Esophagus squamous epithelium (tissue), 5 donors: Measurements from ENCODE around the gene EIF1. TPM values are rescaled to one million over a fixed set of nuclear protein-coding genes. Genes with fewer than 3 reads are reported as not detected.

Experiments
- DNase-seq: peaks from one replicate; lab custom pipeline; 2025; lab: John Stamatoyannopoulos, UW
- H3K27ac ChIP-seq, 4 donors: fragments of 200-600 bp; sonication (generic); one replicate each; pipeline ENCODE4 v1.5.1; 2016 to 2019; ENCODE audit warnings: mild to moderate bottlenecking in 1 of 4
- H3K27me3 ChIP-seq, 4 donors: fragments of 200-600 bp; sonication (generic); 1 replicate in 3 of 4; 2 replicates in 1 of 4; pipeline versions ENCODE4 v1.5.1 to v1.6.0; 2017 to 2021; ENCODE audit warnings: antibody characterized with exemption in 1 of 4
- H3K36me3 ChIP-seq, 3 donors: fragments of 200-600 bp; sonication (generic); one replicate each; pipeline ENCODE4 v1.5.1; 2016 to 2019
- H3K4me1 ChIP-seq, 3 donors: fragments of 200-600 bp; sonication (generic); one replicate each; pipeline ENCODE4 v1.5.1; 2017 to 2019
- H3K4me3 ChIP-seq, 4 donors: fragments of 200-600 bp; sonication (generic); 1 replicate in 3 of 4; 2 replicates in 1 of 4; pipeline ENCODE4 v1.5.1; 2016 to 2019; ENCODE audit warnings: mild to moderate bottlenecking in 2 of 4, moderate library complexity in 1 of 4
- H3K9me3 ChIP-seq, 3 donors: fragments of 200-600 bp; sonication (generic); one replicate each; pipeline ENCODE4 v1.5.1; 2016 to 2019
- POLR2A ChIP-seq, 4 donors: fragments of 450-650 bp; IDR thresholded peaks; one replicate each; pipeline ENCODE4 v1.6.1; 2017; ENCODE audit warnings: antibody characterized with exemption in 4 of 4, mild to moderate bottlenecking in 4 of 4, moderate library complexity in 3 of 4
- WGBS, 2 donors: methylation state at CpG; one replicate each; pipeline ENCODE4 v1.1.5; 2018; 5-methylcytosine and 5-hydroxymethylcytosine counted together
- intact Hi-C: fragments of 100-400 bp; cut with DNase I; formaldehyde crosslinking; loops from one replicate; pipeline ENCODE4 v1.15.0; 2022
- total RNA-seq, 4 donors: library from RNA; depleted of rRNA; stranded (reverse); fragments of >200 nt; gene quantifications; one replicate each; pipeline ENCODE4 v1.1.0, GENCODE V29; 2016
- TF ChIP-seq, protein P1 (sequence below), 6 experiments: fragments of 450-650 bp in 4 of 6; fragments of 200-600 bp in 2 of 6; sonication (generic) in 2 of 6; IDR thresholded peaks; one replicate each; pipeline ENCODE4 v1.5.1; 2016 to 2019; ENCODE audit warnings: antibody characterized with exemption in 6 of 6, mild to moderate bottlenecking in 4 of 6, moderate library complexity in 4 of 6
- donor health status: DM: yes; HTN: yes; CAD: no.

Gene EIF1
- total RNA-seq, 4 donors from 2014 or later: 96.5 to 311 (median 223) TPM

DNA sequence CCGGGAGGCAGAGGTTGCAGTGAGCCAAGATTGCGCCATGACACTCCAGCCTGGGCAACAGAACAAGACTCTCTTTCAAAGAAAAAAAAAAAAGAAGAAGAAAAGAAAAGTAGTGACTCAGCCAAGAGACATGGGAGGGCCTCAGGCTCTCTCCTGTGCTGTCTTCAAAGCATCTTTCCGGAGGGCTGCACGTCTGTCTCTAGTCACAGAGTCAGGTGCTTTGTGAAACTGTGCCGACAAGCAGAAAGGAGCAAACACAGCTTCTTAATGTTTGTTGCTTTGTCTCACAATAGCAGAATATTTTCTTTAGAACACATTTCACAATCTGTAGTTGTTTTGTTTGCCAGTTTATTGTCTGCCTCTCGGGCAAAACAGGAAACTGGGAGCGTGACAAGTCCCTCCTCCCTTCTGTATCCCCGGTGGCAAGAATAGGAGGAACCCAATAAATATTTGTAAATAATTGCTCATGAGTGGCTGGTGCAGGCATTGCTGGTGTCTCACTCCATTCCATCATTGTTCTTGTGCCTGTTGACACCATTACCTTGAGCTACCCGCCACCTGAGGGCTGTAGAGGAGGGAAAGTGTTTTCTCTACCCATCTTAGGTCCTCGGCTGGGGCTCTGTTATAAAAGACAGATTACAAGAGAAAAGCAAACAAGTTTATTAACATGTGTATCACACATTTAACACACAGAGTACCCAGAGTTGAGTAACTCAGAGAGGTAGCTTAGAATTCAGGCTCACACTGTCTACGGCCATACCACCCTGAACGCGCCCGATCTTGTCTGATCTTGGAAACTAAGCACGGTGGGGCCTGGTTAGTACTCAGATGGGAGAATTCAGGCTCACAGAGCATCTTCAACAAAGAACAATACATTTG, 29.0 kb downstream of the EIF1 start:
- no peak for TF ChIP-seq POLR2A (IDR thresholded peaks at IDR 0.05)
- TF ChIP-seq, protein P1, sequence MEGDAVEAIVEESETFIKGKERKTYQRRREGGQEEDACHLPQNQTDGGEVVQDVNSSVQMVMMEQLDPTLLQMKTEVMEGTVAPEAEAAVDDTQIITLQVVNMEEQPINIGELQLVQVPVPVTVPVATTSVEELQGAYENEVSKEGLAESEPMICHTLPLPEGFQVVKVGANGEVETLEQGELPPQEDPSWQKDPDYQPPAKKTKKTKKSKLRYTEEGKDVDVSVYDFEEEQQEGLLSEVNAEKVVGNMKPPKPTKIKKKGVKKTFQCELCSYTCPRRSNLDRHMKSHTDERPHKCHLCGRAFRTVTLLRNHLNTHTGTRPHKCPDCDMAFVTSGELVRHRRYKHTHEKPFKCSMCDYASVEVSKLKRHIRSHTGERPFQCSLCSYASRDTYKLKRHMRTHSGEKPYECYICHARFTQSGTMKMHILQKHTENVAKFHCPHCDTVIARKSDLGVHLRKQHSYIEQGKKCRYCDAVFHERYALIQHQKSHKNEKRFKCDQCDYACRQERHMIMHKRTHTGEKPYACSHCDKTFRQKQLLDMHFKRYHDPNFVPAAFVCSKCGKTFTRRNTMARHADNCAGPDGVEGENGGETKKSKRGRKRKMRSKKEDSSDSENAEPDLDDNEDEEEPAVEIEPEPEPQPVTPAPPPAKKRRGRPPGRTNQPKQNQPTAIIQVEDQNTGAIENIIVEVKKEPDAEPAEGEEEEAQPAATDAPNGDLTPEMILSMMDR (IDR thresholded peaks at IDR 0.05): no peak
- peaks cover 0 to 4% (median 0%) of the 10 kb centered on the region in 4 donors for H3K27me3 ChIP-seq
- DNase-seq: no peak
- WGBS, 2 donors: 36 to 37% methylated on average over 12 to 15 of the region's 15 CpGs
- H3K4me1 ChIP-seq: peaks cover 0 to 19% (median 8%) of the 10 kb centered on the region in 3 donors
- H3K27ac ChIP-seq: peak overlapping the region; percentile 28 to 62 (median 36)
- intact Hi-C loops: no loop called here
- H3K9me3 ChIP-seq: no peaks in the 10 kb centered on the region
- no peak overlapping the region for H3K4me3 ChIP-seq
- no peaks in the 10 kb centered on the region for H3K36me3 ChIP-seq

DNA sequence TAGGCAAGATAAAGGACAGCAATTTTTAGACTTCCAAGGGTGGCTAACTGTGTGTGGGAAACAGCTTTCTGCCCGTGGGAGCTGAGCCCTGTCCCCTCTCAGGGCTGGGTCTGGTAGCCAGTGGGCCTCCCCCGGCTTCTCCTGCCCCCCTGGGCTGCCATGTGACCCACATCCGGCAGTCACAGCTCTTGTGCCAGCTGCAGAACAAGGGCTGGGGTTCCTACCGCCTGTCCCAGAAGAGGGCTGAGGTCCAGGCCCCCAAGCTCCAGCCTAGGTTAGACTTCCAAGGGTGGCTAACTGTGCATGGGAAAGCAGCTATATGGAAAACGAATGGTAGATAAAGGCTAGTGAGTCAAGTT, 29.6 kb downstream of the EIF1 start:
- intact Hi-C loops: no loop called here
- Histone ChIP-seq H3K4me1 (peaks cover 0 to 19% (median 8%) of the 10 kb centered on the region in 3 donors), H3K9me3 (no peaks in the 10 kb centered on the region), H3K27me3 (peaks cover 0 to 2% (median 0%) of the 10 kb centered on the region in 4 donors), H3K36me3 (no peaks in the 10 kb centered on the region), H3K4me3 (no peak overlapping the region), H3K27ac (peak overlapping the region in 2 of 4 donors; percentile 42 to 62)
- TF ChIP-seq, protein P1 (IDR thresholded peaks at IDR 0.05): no peak
- no peak for TF ChIP-seq POLR2A (IDR thresholded peaks at IDR 0.05)
- WGBS, 2 donors: 33 to 47% methylated on average over 3 of the region's 5 CpGs
- DNase-seq: no peak

DNA sequence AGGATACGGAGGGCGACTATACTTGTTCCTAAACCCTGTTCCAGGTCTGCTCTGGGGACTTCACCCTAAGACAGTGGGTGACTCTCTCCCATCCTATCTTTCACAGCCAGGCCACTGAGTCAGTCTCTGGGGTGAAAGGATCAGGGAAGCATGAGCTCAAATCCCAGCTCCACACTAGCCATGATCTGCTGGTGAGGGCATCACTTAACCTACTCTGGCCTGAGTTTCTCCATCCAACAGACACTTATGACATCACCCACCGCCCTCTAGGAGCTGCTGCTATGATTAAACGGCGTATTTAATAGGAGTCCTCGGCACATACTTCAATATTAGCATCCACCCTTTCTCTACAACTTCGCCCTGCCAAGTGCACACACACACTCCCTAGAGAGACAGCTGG, 33.5 kb downstream of the EIF1 start:
- intact Hi-C loops: no loop called here
- Histone ChIP-seq H3K4me3 (no peak overlapping the region), H3K36me3 (no peaks in the 10 kb centered on the region), H3K27ac (no peak overlapping the region), H3K27me3 (peaks cover 0 to 14% (median 0%) of the 10 kb centered on the region in 4 donors), H3K9me3 (no peaks in the 10 kb centered on the region), H3K4me1 (peaks cover 0 to 33% (median 10%) of the 10 kb centered on the region in 3 donors)
- WGBS, 2 donors: 86% methylated on average over 5 to 7 of the region's 7 CpGs
- TF ChIP-seq, protein P1 (IDR thresholded peaks at IDR 0.05): no peak
- TF ChIP-seq POLR2A (IDR thresholded peaks at IDR 0.05): no peak
- DNase-seq: no peak

DNA sequence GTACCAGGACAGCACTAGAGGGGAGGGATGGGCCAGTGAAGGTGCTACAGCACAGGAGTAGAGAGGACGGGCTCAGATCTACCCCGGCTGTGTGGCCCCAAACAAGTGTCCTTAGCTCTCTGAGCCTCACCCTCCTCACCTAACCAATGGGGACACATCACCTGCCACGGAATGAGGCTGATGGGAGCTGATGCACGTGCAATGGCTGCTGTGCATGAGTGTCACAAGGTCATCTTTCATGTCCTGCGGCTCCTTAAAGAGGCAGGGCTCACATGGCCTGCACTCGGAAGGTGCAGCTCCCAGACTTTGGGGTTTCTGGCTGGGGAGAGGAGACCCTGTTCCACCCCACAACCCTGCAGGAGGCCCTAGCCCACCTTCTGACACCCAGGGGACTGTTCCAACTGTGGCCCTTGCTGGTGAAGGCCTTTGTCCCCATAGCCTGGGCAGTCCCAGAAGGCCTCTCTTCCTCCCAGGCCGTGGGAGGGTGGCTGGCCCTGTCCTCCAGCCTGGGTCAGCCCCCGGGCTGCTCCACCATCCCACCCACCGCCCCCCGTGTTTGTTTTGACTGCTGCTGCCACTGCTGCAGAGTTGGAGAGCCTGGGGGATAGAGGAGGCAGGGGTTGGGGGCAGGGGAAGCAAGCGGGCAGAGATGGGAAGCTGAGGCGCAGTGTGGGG, 35.3 kb downstream of the EIF1 start:
- H3K27me3 ChIP-seq: peaks cover 0 to 30% (median 0%) of the 10 kb centered on the region in 4 donors
- no peak overlapping the region for H3K4me3 ChIP-seq
- no peak for DNase-seq
- TF ChIP-seq, protein P1 (IDR thresholded peaks at IDR 0.05): no peak
- TF ChIP-seq POLR2A (IDR thresholded peaks at IDR 0.05): no peak
- H3K36me3 ChIP-seq: no peaks in the 10 kb centered on the region
- 75 to 97% methylated on average over 5 to 6 of the region's 12 CpGs for WGBS, 2 donors
- H3K27ac ChIP-seq: no peak overlapping the region
- intact Hi-C loops: no loop called here
- H3K9me3 ChIP-seq: no peaks in the 10 kb centered on the region
- H3K4me1 ChIP-seq: peaks cover 0 to 21% (median 4%) of the 10 kb centered on the region in 3 donors
